ENCODE measurements around the gene SORCS2.

- TF ChIP-seq CTCF (IDR thresholded peaks at IDR 0.05 in 4 of 5, conservative IDR thresholded peaks at IDR 0.05 in 1 of 5): no peak
- TF ChIP-seq POLR2A (IDR thresholded peaks at IDR 0.05): no peak
These were observed 238.8 kb downstream of the SORCS2 start for GRCh38 chr4:7430965-7431695.

All from gastrocnemius medialis (tissue), 4 donors.